HG02642 (cell line): ENCODE data around the gene PBXIP1.
"Not testable (repeated sequence)": the region's sequence is repeated elsewhere in the genome, so short reads cannot be mapped to it uniquely, and the experiment has no call there.

Experiments
- ATAC-seq: cut with Tn5 transposase; IDR thresholded peaks from one replicate; pipeline ENCODE4 v1.9.1; 2021; ENCODE audit warnings: mild to moderate bottlenecking; ENCODE audit not compliant: unreplicated experiment, poor library complexity

The PBXIP1 gene

DNA sequence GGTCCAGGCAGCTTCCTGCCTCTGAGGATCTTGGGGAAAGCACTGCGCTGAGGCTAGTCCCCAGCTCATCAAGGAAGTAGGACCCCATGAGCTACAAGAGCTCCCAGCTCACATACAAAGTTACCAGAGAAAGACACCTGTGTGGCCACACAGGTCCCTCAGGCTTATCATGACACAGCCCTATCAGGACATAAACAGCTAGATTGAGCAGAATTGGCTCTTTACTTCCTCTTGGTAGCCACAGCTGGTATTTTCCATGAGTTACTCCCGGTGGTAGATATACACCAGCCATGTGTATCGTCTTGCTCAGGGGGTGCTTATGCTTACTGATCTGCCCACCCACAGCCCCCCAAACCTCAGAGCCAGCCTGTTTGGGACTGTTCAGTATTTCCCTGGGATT lies 38.7 kb upstream of the PBXIP1 start:
- ATAC-seq = no peak

DNA sequence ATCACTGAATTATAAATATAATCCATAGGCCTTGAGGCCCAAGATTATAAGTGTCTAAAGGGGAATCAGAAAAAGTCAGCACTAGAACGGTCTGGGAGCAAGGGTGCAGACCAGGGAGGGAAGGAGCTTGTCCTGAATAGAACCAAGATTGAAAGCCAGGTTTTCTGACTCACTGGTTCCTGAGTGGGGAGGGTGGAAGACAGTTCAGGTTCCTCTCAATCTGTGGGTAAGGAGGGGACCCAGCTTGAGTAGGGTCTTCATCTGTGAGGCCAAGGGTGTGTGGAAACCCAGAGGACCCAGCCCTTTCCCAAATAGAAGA lies 38.3 kb upstream of the PBXIP1 start:
- ATAC-seq = no peak

DNA sequence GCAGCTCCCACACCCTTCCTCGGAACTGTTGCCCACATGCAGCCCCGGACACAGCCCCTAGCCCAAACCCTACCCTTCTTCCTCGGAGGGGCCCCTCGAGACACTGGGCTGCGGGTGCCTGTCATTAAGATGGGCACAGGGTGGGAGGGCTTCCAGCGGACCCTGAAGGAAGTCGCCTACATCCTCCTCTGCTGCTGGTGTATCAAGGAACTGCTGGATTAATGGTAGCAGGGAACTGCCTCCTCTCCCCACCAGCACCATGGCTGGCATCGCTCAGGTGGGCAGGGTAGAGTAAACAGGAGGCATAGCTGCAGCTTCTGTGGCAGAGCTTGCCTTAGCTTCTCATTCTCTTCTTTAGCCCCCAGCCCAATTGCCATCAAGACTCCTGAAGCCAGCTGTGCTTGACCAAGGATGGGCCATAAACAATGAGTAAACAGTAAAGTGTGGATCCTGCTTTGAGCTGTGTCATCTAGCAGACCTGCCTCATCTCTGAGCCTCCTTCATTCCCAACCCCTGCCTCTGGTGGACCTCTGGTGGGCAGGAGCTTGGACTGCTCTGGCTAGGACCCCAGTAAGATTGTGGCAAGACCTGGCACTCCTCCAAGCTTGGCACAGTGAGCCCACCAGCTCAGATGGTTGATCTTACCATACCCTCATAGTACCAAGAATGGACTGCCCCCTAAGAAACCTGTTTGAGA lies 37.8 kb upstream of the PBXIP1 start, which contains the start of gene LENEP:
TSS of gene LENEP (plus strand) at position 15 of the 697 bp plus-strand sequence. CDS start at position 37, 22 bp downstream.
- ATAC-seq = no peak

DNA sequence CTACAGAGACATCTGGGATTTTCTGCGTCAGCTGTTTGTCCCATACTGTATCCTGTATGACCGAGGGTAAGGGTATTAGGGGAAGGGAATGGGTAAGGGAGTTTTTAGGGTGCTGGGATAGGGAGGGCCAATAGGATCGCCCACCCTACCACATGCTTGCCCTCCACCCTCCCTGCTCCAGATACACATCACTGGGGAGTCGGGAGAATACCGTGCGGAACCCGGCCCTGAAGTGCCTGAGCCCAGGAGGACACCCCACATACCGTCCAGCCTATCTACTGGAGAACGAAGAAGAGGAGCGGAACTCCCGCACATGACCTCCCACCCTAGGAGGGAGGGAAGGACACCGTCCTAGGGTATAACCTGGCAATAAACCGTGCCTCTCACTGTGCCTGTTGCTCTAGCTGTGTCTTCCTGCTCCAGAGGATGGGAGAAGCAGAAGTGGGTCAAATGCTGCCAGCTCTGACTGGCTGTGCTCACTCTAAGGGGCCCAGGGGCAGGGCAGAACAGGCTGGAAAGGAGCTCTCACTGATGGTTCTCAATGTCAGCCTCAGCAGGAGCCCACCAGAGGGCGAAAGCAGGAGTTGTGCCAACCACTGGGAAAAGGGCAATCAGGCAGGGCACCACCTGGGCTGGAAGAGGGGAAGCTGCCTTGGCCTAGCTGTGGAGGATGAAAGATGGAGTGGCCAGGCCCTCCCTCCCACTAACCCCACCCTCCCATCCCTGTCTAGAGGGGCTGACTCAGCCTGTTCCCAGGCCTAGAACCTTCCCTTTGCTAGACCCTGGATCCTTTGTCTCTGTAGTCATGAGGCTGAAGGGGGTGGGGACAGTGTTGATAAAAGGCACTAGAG lies 37.0 kb upstream of the PBXIP1 start:
- no peak for ATAC-seq

DNA sequence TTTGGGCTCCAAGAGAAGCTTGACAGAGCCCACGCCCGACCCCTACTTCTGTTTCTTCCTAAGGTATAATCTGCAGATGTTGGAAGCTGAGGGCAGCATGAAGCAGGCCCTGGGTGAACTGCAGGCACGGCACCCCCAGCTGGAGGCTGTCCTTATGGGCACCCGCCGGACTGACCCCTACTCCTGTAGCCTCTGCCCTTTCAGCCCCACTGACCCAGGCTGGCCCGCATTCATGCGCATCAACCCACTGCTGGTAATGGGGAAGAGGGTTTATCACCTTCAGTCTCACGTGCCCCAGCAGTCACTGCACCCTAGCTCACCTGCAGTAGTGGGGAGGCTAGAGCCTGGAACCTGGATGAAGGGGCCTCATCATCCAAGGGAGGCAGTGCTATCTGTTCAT lies 34.4 kb upstream of the PBXIP1 start:
- no peak for ATAC-seq

DNA sequence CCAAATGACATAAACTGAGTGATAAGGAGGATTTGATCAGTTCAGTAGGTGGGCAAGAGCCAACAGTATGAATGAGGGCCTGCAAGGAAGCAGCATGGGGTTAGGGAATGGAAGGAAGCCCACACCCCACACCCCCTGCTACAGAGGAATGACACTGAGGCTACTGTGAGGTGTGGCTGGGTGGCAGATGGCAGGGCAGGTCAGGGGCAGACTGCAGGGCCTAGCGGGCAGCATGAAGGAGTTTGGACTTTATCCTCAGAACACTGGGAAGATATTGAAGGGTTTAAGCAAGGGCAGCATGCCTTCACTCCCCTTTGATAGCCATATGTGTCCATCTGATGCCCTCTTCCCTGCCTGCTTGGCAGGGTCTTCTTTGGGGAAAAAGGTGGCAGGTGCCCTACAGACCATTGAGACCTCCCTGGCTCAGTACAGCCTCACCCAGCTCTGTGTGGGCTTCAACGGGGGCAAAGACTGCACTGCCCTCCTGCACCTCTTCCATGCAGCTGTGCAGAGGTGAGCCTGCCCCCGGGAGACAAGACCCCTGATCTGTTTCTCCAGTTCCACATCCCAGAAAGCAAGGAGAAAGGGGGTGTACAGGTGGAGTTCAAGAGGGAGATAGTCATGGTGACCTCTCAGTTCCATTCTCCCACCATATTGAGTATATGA lies 33.4 kb upstream of the PBXIP1 start:
- no peak for ATAC-seq

DNA sequence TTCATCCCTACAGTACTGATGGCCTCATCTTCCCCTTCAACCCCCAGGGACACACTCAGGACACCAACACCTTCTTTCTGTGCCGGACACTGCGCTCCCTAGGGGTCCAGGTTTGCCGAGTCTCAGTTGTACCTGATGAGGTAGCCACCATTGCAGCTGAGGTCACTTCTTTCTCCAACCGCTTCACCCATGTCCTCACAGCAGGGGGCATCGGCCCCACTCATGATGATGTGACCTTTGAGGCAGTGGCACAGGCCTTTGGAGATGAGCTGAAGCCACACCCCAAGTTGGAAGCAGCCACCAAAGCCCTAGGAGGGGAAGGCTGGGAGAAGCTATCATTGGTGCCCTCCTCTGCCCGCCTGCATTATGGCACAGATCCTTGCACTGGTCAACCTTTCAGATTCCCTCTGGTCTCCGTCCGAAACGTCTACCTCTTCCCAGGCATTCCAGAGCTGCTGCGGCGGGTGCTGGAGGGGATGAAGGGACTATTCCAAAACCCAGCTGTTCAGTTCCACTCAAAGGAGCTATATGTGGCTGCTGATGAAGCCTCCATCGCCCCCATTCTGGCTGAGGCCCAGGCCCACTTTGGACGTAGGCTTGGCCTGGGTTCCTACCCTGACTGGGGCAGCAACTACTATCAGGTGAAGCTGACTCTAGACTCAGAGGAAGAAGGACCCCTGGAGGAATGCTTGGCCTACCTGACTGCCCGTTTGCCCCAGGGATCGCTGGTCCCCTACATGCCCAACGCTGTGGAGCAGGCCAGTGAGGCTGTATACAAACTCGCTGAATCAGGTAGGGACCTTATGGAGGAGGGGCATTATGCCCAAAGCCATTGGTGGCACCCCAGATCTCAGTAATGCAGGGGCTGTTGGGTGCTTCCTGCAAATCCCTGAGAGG lies 32.4 kb upstream of the PBXIP1 start:
- no peak for ATAC-seq

DNA sequence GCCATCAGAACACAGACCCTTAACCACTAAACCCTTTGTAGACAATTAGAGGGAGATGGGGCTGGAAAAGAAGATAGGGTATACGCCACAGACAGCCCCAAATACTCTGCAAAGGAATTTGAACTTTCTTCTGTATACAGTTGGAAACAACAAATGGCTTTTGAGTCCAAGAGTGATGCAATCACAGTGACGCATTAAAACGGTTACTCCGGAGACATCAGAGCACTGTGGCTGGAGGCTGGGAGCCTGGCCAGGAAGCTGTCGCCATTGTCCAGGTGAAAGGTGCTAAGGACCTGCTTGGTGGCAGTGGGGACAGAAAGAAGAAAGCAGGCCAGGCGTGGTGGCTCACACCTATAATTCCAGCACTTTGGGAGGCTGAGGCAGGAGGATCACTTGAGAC lies 31.4 kb upstream of the PBXIP1 start:
- no peak for ATAC-seq

DNA sequence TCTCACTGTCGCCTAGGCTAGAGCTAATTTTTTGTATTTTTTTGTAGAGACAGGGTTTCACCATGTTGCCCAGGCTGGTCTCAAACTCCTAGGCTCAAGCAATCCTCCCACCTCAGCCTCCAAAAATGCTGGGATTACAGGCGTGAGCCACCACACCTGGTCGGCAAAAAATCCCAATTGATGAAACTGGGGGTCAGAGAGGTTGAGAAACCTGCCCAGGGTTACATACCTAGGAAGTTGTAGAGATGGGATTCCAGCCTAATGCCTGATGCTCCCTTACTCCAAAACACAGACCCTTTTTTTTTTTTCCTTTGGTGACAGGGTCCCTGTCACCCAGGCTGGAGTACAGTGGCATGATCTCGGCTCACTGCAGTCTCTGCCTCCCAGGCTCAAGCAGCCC lies 30.8 kb upstream of the PBXIP1 start:
- not testable (repeated sequence) for ATAC-seq

DNA sequence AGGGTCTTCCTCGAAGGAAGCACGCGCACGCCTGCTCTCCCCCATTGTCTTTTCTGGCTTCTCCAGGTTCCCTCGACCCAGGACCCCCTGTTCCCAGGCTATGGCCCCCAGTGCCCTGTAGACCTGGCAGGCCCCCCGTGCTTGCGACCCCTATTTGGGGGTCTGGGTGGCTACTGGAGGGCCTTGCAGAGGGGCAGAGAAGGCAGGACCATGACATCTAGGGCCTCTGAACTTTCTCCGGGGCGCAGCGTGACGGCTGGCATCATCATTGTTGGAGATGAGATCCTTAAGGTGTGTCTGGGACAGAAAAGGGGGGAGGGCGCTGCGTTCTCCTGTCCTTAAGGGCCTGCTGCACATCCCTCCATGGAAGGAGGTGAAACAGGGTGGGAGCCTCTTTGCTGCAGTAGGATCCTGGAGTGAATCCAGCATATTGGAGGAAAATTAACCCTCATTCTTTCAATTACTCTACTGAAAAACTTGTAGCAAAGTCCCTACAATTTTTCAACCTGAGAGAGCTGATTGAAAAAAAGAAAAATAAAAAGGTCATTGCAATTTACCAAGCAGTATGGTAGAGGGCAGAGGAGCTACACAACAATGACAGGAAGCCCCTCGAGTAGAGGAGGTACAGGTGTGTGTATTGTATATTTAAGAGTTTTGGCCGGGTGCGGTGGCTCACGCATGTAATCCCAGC lies 28.0 kb upstream of the PBXIP1 start:
- no peak for ATAC-seq

DNA sequence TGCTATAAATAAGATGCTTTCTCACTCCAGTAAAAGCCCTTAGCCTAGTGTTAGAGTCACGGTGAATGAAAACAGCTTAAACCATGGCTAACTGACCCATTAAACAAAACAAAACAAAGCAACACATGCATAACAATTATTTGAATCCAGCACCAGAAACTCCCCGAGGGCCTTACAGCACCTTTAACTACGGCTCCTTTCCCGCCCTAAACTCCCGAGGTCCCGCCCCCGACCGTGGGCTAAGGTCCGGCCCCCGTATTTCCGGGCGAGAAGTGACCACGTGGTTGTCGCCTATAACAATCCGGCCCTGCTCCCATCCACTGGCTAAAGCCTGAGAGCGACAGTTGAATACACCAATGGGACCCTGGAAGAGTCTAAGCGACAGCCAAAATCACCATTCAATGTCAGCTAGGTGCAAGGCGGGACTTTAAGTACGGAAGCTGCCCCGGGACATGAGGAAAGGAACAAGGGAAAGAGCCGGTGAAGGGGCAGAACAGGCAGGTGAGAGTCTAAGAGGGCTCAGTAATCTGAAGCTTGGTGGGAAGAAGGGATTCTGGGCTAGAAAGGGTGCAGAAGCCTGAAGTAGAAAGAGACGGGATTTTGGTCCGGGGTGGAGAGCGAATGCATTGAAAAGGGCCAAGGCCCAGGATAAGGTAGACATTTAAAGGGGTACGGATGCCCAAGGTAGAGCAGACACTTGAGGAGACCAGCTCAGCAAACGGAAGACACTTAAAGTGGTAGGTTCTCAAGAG lies 27.2 kb upstream of the PBXIP1 start, which contains the start of gene FLAD1:
TSS of gene FLAD1 (plus strand) at position 448 of the 752 bp plus-strand sequence. CDS start 351 bp downstream, outside the sequence.
- ATAC-seq = peak; percentile 99

DNA sequence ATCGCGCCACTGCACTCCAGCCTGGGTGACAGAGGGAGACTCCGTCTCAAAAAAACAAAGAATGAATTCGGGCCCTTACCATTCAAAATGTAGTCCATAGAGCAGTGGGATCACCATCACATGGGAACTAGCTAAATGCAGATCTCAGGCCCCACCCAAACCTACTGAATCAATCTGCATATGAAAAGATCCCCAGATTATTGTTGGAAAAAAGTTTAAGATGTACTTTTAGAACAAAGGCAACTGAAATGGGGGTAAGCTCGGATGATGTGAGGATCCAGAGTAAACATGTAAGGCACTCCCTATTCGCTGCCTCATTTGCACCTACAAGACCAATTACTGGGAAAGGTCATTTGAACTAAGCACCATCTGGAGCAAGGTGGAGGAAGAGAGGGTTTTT lies 26.4 kb upstream of the PBXIP1 start:
- ATAC-seq = no peak

DNA sequence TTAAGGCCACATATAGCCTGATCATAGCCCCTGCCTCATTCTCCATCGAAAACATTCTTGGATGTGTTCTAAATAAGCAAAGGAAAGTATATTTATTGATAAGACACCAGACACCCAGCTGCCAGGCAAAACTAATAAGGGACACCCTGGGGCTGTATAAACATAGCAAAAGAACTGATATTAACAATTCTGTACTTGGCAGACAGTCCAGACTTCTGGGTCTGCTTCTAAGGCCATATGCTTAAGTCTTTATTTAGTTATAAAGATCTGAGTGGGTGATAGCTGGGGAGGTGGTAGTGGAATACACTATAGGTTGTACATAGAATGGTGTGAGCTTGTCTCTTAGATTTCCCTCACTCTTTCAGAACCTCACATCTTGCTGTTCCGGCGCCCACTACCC lies 22.5 kb upstream of the PBXIP1 start:
- no peak for ATAC-seq

DNA sequence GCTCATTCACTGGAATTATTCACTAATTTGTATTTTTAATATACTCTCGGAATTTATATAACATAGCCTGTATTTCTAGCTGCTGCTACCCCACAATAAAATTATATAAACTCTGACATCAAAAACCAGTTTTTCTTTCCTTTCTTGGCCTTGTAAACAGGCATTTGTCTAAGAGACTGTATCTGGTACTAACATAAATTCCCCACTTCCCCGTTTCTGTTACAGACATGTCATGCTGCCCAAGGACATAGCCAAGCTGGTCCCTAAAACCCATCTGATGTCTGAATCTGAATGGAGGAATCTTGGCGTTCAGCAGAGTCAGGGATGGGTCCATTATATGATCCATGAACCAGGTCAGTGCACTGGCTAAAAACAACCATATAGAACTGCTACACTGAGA lies 21.9 kb upstream of the PBXIP1 start:
- not testable (repeated sequence) for ATAC-seq

DNA sequence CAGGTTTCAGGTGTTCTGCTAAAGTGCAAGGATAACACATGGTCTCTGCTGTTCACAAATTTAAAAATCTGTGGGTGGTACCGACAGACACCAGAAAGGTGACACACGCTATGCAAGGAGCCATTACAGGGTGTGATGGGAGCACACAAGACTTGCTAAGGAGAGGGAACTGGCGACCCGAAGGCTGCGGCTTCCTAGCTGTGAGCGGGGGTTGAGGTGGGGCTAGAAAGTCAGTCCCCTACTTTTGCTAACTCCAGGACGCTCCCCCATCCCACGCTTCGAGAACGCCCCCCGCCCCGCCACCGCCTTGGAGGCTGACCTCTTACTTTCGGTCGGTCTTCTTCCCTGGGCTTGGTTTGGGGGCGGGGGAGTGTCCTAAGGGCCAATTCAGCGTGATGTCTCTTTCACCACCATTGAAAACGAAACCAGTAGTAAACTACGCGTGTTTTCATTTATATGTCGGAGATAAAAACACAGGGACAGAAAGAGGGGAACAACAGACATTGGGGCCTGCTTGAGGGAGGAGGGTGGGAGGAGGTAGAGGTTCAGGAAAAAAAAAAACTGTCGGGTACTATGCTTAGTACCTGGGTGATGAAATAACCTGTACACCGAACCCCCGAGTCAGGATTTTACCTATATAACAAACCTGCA lies 19.6 kb upstream of the PBXIP1 start:
- ATAC-seq = no peak

DNA sequence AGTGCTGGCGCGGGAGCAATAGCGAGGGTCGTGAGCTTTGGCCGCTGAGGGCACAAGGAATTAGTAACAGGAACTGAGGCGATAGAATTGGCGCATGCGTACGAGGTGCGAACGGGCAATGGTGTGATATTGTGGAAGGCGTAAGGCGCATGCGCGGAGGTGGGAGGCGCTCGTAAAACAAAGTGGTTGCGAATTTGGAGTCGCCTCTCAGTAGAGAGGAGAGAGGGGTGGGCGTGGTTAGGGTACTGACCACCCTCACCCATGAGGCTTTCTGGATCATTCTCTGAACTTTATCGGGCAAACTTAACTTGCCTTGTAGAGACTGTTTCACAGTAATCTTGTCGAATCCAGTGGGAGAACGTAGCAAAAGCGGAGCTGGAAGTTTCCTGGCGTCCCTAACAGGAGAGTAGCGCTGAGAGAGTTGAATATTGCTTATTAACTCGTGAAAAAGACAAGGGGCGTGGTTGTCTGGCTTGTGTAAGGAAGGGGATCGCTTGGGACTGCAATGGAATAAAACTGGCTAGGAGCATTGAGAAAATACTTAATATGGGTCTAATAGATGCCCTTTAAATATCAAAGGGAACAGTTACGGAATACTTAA lies 19.0 kb upstream of the PBXIP1 start:
- ATAC-seq = peak; percentile 53

DNA sequence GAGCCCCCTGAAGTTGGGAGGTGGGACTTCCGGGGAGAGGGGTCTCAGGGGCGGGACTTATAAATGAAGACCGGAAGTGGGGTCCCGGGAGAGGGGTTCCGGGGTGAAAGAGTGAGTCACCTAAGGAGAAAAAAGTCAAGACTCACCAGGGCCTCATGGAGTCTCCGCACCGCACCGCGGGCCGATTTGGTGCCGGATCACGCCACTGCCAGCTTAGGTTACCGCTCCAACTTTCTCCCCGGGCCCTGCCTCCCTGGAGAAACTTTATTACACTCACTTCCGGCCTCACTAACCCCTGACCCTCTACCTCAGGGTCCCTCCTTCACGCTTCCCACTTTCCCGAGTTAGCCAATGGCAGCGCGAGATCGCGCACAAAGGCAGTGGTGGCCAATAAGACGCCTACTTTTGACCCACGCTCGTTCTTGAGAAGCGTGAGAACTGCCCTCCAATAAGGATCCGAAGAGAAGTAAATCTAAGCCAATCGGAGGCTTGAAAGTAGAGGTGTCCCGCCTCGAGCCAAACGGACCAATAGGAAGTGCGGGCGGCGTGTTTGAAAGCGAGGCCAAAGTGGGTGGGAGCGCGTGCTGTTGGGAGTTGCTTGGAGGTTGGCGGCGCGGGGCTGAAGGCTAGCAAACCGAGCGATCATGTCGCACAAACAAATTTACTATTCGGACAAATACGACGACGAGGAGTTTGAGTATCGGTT lies 18.4 kb upstream of the PBXIP1 start, which contains the start of gene CKS1B:
TSS of gene CKS1B (plus strand) at position 580 of the 706 bp plus-strand sequence. CDS start at position 645, 65 bp downstream.
- ATAC-seq = peak; percentile 78
